RWPE1 (cell line): ENCODE measurements around the gene MT1A.

Experiments
- CTCF ChIA-PET: fragments of 350-600 bp; sonication (Branson Sonifier 250); formaldehyde crosslinking; extraction: SDS; loops from one replicate; lab custom pipeline; 2021; lab: Yijun Ruan, JAX
- POLR2A ChIA-PET: fragments of 400-600 bp; formaldehyde crosslinking; extraction: SDS; loops from one replicate; lab custom pipeline; 2020; ENCODE audit warnings: antibody characterized with exemption; ENCODE audit not compliant: low non-redundant PET; lab: Yijun Ruan, JAX
- DNase-seq: peaks from one replicate; pipeline ENCODE4 v3.0.0; 2012; ENCODE audit warnings: low spot score
- H3K27ac ChIP-seq: fragments of 450-650 bp; 2 replicates; pipeline ENCODE4 v1.5.1; 2017
- CTCF ChIP-seq: fragments of 450-650 bp; conservative IDR thresholded peaks from 2 replicates; pipeline ENCODE4 v1.5.1; 2017; ENCODE audit warnings: low read depth, mild to moderate bottlenecking

The MT1A gene

GRCh38 chr16:56637814-56638750 lies at the start of gene MT1A:
Gene MT1A (plus strand): TSS chr16:56638666. CDS start chr16:56638739, 73 bp downstream.
- POLR2A ChIA-PET, result no interaction called here
- DNase-seq, result no peak
- CTCF ChIA-PET, result interaction anchor here (0.7 kb wide), 1 partner anchor 58 kb away, joined by 3 read pairs; no protein-coding TSS in a partner anchor
- TF ChIP-seq CTCF, result no peak
- no peak within 1 kb of the TSS for H3K27ac ChIP-seq

DNA sequence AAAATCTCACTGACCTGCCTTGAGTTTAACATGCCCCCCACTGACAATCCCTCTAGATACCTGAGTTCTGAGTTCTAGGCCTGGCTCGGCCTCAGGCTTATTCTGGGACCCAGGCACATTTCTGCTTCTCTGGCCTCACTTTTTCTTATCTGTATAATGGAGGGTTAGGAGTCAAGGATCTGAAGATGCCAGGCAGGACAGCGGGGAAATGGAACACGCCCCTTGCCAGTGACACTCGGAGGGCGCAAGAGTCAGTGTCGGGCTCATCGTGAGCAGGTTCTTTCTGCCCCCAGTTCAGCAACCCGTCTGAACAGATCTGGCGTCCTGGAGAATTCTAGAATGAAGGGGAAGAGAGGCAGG lies 49.7 kb upstream of the MT1A start:
- POLR2A ChIA-PET, result no interaction called here
- CTCF ChIA-PET, result no interaction called here
- DNase-seq, result no peak
- no peak for TF ChIP-seq CTCF
- no peak overlapping the region for H3K27ac ChIP-seq

DNA sequence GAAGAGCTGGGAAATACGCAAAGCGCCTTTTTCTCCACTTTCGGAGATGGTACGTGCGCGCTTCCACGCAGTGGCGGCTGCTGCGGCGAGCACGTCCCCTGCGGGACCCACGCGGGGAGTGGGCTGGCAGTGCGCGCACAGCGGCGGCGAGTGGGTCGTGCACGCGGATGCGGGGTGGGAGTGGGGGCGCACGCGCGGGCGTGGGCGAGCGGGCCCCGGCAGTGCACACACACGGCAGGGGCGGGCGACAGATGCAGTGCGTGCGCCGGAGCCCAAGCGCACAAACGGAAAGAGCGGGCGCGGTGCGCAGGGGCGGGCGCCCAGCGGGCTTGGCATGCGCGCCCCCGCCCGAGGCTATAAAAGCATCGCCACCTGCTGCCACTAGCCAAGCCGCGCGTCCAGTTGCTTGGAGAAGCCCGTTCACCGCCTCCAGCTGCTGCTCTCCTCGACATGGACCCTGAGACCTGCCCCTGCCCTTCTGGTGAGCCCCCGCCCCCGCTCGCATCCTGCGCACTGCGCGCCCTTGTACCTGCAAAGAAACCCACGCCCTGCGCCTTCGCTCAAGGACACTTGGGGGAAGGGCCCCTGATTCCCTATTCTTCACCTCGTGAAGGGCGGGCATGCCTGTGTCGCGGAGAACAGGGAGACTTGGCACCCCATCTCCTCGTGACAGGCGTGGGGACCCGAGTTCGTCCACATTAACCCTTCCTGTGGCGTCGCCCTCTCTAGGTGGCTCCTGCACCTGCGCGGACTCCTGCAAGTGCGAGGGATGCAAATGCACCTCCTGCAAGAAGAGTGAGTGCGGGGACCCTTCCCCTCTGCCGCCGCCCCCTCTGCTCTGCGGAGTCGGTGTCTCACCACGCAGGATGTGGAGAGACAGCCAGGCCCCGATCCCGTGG lies 49.1 kb upstream of the MT1A start, which contains the start of gene MT3:
MT3 (plus strand) TSS at position 388 of the 899 bp plus-strand sequence; CDS start at position 451, 63 bp downstream.
- TF ChIP-seq CTCF, result peak; percentile 11; the same call in 1 of the 2 replicates
- no peak within 1 kb of the TSS for H3K27ac ChIP-seq
- CTCF ChIA-PET, result interaction anchor here (1.2 kb wide), 1 partner anchor 11 kb away, joined by 3 read pairs; no protein-coding TSS in a partner anchor
- POLR2A ChIA-PET, result no interaction called here
- no peak for DNase-seq

GRCh38 chr16:56591377-56592060 lies 46.9 kb upstream of the MT1A start:
- TF ChIP-seq CTCF, result no peak
- ChIA-PET CTCF (interaction anchor here (1.3 kb wide), 1 partner anchor 9 kb away, joined by 3 read pairs; no protein-coding TSS in a partner anchor), POLR2A (no interaction called here)
- no peak for DNase-seq
- no peak overlapping the region for H3K27ac ChIP-seq

DNA sequence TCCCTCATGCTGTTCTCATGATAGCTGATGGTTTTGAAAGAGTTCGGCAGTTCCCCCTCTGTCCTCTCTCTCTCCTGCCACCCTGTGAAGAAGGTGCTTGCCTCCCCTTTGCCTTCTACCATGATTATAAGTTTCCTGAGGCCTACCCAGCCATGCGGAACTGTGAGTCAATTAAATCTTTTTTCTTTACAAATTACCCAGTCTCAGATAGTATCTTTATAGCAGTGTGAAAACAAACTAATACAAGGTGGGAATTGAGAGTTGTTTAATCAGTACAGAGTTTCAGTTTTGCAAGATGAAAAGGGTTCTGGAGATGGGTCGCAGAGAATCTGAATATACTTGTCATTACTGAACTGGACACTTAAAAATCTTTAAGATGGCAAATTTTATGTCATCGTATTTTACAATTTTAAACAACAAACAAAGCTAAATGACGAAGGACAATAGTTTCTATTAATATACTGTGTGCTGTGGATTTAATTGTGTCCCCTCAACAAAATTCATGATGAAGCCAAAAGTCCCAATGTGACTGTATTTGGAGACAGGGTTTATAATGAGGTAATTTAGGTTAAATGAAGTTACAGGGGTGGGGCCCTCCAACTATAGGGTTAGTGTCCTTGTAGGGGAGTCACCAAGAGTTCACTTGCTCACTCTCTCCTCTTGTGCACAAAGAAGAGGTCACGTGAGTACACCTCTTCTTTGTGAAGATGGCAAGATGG lies 44.7 kb upstream of the MT1A start:
- H3K27ac ChIP-seq, result no peak overlapping the region
- ChIA-PET POLR2A (no interaction called here), CTCF (interaction anchor here (0.5 kb wide), 1 partner anchor 1060 kb away, joined by 4 read pairs; no protein-coding TSS in a partner anchor)
- no peak for DNase-seq
- TF ChIP-seq CTCF, result no peak
